Uterus (tissue), 2 donors: ENCODE results near the gene ANKS6.

Source experiments
- CTCF ChIP-seq, 4 experiments: fragments of 200-600 bp in 2 of 4; fragments of 450-650 bp in 2 of 4; sonication (generic) in 2 of 4; IDR thresholded peaks; one replicate each; pipeline ENCODE4 v1.5.1; 2016 to 2019; ENCODE audit warnings: antibody characterized with exemption in 4 of 4, mild to moderate bottlenecking in 2 of 4, moderate library complexity in 1 of 4
- POLR2A ChIP-seq, 2 donors: fragments of 450-650 bp; IDR thresholded peaks; one replicate each; pipeline ENCODE4 v1.6.1; 2016; ENCODE audit warnings: antibody characterized with exemption in 2 of 2, mild to moderate bottlenecking in 1 of 2, moderate library complexity in 1 of 2

DNA sequence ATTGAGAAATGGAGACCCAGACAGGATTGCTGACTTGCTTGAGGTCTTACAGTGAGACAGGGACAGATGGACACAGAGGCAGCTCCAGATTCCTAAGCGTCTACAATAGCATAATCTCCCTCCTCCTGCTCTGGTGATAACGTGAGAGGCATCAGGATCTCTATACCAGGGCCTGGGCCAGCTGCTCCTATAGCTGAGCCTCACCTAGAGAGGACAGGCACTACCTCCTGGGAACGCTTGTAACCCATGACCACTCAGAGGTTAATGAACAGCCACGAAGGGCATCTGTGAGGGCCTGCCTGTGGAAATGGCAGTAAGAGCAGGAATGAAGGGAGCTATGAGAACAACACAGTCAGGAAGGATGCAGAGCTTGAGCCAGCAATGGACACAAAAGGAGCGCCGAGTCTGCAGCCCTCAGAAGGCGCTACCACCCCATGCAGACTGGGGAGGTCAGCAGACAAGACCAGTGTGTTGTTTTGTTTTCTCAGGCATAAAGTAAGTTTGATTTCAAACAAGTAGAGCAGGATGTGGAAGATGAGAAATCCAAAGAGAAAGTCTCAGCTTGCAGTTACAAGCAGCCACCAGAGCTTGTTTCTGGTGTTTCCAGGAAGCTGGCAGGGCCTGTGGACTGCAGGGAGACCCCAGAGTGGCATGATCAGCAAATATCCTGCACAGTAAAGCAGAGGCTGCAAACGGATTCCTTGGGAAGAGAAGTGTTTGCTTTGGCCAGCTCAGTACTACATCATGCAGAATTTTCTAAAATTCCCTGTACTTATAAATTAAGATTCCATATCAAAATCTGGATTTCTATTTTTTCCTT is 17.4 kb downstream of the ANKS6 start:
- no peak for TF ChIP-seq CTCF (IDR thresholded peaks at IDR 0.05)
- TF ChIP-seq POLR2A (IDR thresholded peaks at IDR 0.05), result no peak
